Gastrocnemius medialis (tissue), 4 donors: Measurements from ENCODE around the gene POMZP3.
"Not testable (repeated sequence)": the region's sequence is repeated elsewhere in the genome, so short reads cannot be mapped to it uniquely, and the experiment has no call there.

Experiments
- POLR2A ChIP-seq, 2 donors: fragments of 450-650 bp; IDR thresholded peaks; one replicate each; pipeline ENCODE4 v1.6.1; 2017; ENCODE audit warnings: antibody characterized with exemption in 2 of 2, mild to moderate bottlenecking in 2 of 2, moderate library complexity in 2 of 2
- TF ChIP-seq, protein P1 (sequence below), 5 experiments: fragments of 450-650 bp in 3 of 5; fragments of 200-600 bp in 2 of 5; sonication (generic) in 2 of 5; IDR thresholded peaks in 4 of 5; conservative IDR thresholded peaks in 1 of 5; 1 replicate in 4 of 5; 2 replicates in 1 of 5; pipeline ENCODE4 v1.5.1; 2016 to 2019; ENCODE audit warnings: antibody characterized with exemption in 5 of 5, mild to moderate bottlenecking in 3 of 5, moderate library complexity in 3 of 5

DNA sequence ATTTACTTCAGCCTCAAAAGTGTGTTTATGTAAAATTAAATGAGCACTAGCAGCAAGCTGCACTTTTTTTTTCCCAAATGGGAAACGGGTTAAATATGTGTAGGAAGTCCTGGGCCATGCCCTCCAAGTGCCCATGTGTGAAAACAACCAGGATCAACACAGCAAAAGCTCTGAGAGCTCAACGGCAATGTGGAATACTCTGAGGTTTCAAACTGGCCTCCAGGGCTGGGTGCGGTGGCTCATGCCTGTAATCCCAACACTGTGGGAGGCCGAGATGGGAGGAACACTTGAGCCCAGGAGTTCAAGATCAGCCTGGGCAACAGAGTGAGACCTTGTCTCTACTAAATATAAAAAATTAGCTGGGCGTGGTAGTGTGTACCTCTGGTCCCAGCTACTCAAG, 15.5 kb upstream of the POMZP3 start:
- not testable (repeated sequence) for TF ChIP-seq POLR2A (IDR thresholded peaks at IDR 0.05)
- TF ChIP-seq, protein P1, sequence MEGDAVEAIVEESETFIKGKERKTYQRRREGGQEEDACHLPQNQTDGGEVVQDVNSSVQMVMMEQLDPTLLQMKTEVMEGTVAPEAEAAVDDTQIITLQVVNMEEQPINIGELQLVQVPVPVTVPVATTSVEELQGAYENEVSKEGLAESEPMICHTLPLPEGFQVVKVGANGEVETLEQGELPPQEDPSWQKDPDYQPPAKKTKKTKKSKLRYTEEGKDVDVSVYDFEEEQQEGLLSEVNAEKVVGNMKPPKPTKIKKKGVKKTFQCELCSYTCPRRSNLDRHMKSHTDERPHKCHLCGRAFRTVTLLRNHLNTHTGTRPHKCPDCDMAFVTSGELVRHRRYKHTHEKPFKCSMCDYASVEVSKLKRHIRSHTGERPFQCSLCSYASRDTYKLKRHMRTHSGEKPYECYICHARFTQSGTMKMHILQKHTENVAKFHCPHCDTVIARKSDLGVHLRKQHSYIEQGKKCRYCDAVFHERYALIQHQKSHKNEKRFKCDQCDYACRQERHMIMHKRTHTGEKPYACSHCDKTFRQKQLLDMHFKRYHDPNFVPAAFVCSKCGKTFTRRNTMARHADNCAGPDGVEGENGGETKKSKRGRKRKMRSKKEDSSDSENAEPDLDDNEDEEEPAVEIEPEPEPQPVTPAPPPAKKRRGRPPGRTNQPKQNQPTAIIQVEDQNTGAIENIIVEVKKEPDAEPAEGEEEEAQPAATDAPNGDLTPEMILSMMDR (IDR thresholded peaks at IDR 0.05 in 4 of 5, conservative IDR thresholded peaks at IDR 0.05 in 1 of 5): not testable (repeated sequence)
